DMS 273 treated with DMSO at 0.1 percent for 48 hours (cell line): ENCODE results near the gene ALG9.

Experiments used
- DNase-seq: peaks from one replicate; lab custom pipeline; 2025; lab: John Stamatoyannopoulos, UW

Gene ALG9

DNA sequence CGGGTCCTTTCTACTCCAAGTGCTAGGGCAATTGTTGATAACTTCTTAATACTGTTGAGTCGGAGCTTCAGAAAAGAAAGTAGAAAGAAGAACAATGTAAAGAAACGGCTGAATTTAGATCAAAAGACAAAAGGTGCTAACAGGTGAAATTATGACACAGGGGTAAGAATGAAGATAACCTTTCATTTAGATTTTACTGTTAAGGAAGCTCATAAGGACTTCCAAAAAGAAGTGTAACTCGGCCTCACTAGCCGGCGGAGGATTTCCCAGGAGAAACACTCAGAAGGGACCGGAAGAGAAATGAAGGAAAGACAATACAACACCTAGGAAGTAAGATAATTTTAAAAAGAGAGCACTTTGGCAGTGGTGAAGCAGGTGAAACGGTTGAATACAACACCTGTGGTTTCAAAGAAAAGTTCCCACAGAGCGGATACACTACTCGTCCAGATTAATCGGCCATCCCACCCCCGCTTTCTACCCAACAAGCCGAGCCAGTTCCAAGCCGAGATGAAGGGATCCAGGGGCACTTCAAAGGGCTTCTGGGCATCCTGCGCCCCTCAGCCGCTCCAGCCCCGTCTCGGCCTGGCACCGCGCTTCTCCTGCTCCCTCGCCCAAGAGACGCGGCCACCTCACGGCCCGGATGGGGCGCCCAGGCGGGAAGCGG lies 105.9 kb downstream of the ALG9 start:
- no peak for DNase-seq

DNA sequence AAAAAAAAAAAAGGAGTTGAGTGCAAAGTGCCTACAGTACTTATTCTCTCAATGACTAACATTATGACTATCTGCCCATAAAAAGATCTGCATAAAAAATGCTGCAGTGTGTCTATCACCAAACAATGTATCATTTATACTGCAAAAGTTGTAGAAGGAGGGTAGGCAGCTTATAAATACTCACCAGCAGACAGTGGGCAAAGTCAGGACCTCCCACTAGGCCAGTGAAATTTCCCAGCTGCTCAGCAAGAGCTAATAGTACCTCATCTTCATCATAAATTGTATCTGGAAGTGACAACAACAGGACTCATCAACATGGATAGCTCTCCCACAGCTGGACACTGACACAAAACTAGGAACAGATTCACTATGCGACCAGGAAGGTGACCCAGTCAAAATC lies 106.8 kb downstream of the ALG9 start:
- no peak for DNase-seq

DNA sequence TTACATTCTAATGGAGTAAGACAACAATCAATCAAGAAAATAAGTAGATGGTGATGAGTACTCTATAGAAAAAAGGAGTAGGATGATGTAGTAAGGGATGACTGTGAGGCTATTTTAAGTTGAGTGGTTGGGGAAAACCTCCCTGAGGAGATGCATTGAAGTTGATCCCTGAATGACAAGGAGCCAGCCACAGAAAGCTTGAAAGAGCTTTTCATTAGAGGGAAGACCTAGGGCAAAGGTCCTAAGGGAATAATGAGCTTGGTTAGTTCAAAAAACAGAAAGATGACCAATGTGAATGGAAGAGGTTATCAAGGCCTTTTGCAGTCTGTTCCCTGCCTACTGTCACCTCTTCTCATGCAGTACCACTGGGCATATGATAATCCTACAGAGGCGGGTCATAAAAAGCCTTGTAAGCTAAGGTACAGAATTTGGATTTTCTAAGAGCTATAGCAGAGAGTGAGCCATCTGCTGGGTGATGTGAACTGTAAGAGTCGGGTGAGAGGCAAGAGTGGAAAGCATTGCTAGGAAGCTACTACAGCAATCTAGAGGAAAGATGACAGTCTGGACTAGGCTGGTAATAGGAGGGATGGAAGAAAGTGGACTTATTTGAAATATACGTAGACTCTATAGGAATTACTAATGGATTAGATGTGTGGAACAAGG lies 108.3 kb downstream of the ALG9 start:
- no peak for DNase-seq

DNA sequence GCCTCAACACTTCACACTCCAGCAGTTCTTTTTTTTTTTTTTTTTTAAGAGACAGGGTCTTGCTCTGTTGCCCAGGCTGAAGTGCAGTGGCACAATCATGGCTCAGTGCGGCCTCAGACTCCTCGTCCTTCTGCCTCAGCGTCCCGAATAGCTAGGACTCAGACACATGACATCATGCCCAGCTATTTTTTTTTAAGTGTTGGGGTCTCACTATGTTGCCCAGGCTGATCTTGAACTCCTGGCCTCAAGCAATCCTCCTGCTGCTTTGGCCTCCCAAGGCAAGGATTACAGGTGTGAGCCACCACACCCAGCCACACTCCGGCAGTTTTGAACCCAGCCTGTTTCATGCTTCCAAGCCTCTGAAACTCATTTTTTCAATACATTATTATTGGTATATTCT lies 108.9 kb downstream of the ALG9 start:
- no peak for DNase-seq

GRCh38 chr11:111761036-111761435 lies 110.3 kb downstream of the ALG9 start:
- DNase-seq = peak; percentile 40

- no peak for DNase-seq
Measured at GRCh38 chr11:111759778-111760407, 111.5 kb downstream of the ALG9 start.

DNA sequence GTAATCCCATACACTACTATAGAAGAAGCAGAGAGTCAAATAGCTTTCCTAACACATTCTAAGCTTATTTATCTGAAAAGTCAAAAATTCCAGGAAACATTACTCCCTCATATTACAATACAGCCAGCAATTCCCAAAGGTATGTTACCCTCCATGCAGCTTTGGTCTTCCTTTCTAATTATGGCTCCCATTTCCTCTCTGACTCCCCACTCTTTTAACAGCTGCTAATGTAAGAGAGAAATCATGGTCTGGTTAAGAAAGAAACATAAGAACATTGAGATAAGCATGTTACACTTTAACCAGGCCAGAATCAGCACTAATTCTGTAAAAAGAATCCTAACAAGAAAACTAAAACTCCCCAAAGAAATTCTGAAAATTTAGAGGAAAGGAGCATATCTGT lies 112.0 kb downstream of the ALG9 start:
- no peak for DNase-seq

- no peak for DNase-seq
Measured at GRCh38 chr11:111756097-111756496, 115.3 kb downstream of the ALG9 start.

DNA sequence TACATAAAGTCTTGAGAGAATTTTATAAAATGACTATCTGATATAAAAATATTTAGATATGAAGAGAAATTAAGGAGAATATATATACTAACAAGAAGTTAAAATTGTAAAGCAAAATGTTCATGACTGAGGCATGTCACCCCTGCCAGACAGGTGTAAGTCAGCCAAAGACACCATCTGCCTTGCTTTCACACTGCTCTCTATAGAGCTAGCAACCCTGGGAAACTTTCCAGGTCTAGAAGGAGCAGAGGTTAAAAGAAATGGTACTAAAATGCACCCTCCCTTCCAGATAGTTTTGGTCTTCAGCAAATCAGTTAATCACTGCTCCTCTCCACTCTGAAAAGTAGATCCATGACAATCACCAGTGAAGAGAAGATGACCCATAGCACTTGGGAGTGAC lies 121.7 kb downstream of the ALG9 start:
- DNase-seq = peak; percentile 16

DNA sequence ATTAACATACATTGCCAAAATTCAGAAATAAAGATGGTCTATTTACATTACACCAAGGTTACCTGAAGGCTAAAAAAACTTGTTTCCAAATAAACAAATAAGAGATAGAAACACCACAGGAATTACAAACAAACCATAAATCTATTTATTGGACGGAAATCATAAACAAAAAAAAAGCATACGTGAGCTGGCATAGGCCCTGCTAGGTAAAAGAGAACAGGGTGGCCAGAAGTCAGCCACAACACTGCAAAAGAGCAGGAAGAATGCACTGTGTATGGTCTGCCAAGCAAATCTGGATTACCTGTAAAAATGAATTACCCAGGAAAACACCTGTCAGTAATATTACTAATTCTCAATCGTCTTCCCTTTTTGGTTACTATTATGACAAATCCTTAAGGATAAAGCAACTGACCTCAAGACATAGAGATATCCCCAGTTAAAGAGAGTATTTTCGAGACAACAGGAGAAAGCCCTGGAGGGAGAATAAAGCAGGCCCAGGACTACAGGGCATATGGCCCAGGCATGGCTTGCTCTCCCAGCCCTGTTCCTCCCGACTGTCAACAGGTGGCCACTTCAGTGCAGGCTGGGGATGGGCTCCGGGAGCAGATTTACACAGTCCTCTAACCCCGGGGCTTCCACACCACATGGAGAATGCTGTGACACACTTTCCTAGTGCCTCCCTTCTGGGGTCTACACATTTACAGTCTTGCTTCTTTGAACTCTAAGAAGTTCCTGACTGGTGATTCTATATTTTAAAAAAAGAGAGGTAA lies 123.2 kb downstream of the ALG9 start:
- DNase-seq = peak; percentile 3

DNA sequence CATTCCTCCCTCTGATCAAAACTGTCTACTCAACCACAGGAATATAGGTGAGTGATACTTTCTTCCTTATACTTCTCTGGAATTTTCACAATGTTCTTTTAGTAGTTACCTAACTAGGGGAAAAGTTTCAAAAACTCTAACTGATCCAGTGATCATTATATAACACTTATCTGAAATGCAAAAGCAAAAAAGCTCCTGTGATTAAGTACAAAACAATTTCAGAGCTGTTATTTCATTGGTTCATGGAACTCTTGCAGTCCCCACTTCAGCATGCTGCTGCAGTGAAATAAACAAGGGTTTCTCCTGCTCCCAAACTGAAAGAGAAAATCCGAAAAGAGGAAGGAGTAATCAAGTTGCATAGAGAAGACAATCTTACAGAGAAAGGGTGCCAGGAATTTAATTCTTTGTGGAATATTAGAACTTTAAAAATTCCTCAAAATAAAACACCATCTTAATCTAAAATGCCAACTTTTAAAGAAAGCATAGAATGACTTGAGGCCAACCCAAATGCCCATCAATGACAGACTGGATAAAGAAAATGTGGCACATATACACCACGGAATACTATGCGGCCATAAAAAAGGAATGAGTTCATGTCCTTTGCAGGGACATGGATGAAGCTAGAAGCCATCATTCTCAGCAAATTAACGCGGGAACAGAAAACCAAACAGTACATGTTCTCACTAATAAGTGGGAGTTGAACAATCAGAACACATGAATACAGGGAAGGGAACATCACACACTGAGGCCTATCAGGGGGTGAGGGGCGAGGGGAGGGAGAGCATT lies 125.5 kb downstream of the ALG9 start:
- no peak for DNase-seq

DNA sequence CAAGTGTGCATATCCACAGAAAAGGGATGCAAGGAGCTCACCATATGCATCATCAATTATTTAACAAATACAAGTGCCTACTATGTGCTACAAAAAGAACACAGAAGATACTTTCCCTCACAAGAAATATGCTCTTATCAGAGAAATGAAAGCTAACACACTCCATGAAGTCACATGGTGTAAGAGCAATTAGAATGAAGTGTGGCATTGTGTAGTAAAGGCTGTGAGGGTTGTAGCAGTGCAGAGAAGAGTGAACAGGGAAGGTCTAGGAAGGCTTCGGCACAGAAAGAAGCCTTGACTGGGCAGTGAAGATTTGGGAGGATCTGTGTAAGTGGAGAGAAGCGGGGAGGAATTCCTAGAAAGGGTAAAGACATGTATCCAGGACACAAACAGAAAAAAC lies 127.7 kb downstream of the ALG9 start:
- no peak for DNase-seq

- no peak for DNase-seq
Measured at GRCh38 chr11:111741751-111742150, 129.6 kb downstream of the ALG9 start.

DNA sequence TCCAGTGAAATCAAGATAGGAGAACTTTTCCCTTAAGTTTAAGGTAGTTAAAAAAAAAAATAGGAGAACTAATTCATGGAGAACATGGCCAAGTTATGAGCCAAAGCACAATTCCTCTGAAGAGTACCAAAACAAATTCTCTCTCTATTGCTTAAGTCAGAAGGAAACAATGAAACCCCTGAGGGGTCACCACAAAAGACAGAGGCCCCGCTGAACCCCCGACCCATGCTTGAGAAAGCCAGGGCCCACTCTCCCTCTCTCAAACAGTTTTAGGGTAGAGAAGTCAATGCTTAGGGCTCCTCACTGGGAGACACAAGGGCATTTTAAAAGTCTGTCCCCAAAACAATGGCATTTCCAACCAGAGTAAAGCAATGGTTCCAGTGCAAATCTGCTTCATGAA lies 132.1 kb downstream of the ALG9 start:
- no peak for DNase-seq

DNA sequence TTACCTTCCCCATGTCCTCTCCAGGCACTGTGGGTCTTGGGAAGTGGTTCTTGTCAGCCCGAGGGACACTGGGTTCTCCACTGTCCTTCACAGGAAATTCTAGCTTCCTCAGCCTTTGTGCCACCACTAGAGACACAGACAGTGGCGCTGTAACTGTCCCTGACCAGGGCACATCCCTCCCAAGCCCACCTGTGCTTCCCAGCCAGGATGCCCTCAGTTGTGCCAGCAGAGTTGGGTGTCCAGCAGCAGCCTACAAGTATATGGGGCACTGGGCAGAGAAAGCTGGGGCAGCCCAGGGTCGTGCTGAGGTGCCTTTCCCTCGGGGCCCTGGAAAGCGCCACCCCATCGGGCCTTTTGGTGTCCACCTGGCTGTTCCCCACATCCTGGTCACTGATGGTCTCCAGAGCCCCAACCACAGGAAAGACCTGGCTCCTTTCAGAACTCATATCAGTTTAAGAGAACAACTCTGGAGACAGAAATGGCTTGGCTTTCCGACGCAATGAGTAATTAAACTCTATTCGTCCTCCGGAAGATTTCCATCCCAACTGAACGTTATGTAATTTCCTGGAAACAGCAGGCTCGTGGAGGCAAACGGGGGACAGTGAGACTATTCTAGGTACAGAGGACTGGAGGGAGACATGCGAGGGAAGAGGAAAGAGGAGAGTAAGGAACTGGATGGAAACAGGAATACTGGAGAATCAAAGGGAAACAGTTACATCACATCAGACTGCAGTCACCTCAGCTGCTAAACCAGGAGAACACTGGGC lies 133.8 kb downstream of the ALG9 start:
- no peak for DNase-seq

GRCh38 chr11:111736621-111737443 lies 134.5 kb downstream of the ALG9 start:
- DNase-seq = no peak
